IMR-90 (cell line): ENCODE measurements around the gene SFPQ. TPM values are rescaled to one million over a fixed set of nuclear protein-coding genes. Genes with fewer than 3 reads are reported as not detected.
A peak's percentile ranks its signal among the peaks of the same experiment; 100 is the strongest.

Experiments used
- ATAC-seq: fragments of 200-7000 bp; cut with Tn5 transposase; 2 replicates; pipeline ENCODE4 v1.9.1; 2020; ENCODE audit warnings: low read depth, mild to moderate bottlenecking, moderate library complexity
- BruUV-seq: library from RNA; stranded (reverse); fragments of 400-500 nt; replicated peaks from 2 replicates; lab custom pipeline; 2021; lab: Mats Ljungman, UMichigan
- CTCF ChIA-PET: fragments of 300-600 bp; formaldehyde crosslinking; extraction: SDS; loops from one replicate; lab custom pipeline; 2021; ENCODE audit warnings: antibody characterized with exemption; lab: Yijun Ruan, JAX
- POLR2A ChIA-PET: fragments of 300-600 bp; sonication (Branson Sonifier 250); formaldehyde crosslinking; loops from one replicate; lab custom pipeline; 2022; ENCODE audit warnings: antibody characterized with exemption; ENCODE audit not compliant: unreplicated experiment; lab: Charles Lee
- DNase-seq: peaks from one replicate; pipeline ENCODE4 v3.0.0; 2013
- H2AFZ ChIP-seq: replicated peaks from 2 replicates; pipeline ENCODE3; 2013; ENCODE audit warnings: low read length, mild to moderate bottlenecking; ENCODE audit not compliant: poor library complexity
- H2AK5ac ChIP-seq: 2 replicates; pipeline ENCODE4 v1.6.1; 2013; ENCODE audit warnings: low read depth, low read length, inconsistent platforms
- H2AK9ac ChIP-seq: replicated peaks from 2 replicates; pipeline ENCODE3; 2013; ENCODE audit warnings: mild to moderate bottlenecking, low read depth, low read length, moderate library complexity; ENCODE audit not compliant: poor library complexity
- H2BK120ac ChIP-seq: 2 replicates; pipeline ENCODE4 v1.6.1; 2013; ENCODE audit warnings: low read depth, low read length, inconsistent platforms
- H2BK15ac ChIP-seq: 3 replicates; pipeline ENCODE4 v1.6.1; 2013; ENCODE audit warnings: low read depth, low read length, inconsistent platforms
- H2BK20ac ChIP-seq: 2 replicates; pipeline ENCODE4 v1.6.1; 2013; ENCODE audit warnings: low read depth, mild to moderate bottlenecking, inconsistent platforms, low read length, moderate library complexity
- H2BK5ac ChIP-seq: 2 replicates; pipeline ENCODE4 v1.6.1; 2013; ENCODE audit warnings: mild to moderate bottlenecking, low read depth, low read length, inconsistent platforms; ENCODE audit not compliant: poor library complexity, severe bottlenecking
- H3K14ac ChIP-seq: replicated peaks from 2 replicates; pipeline ENCODE4 v1.6.1; 2013; ENCODE audit warnings: low read depth, low read length, inconsistent platforms
- H3K18ac ChIP-seq: 2 replicates; pipeline ENCODE4 v1.6.1; 2013; ENCODE audit warnings: low read depth, low read length, control low read depth
- H3K23ac ChIP-seq: 2 replicates; pipeline ENCODE4 v1.6.1; 2013; ENCODE audit warnings: low read depth, low read length, inconsistent platforms
- H3K27ac ChIP-seq: 2 replicates; pipeline ENCODE4 v1.5.1; 2013; ENCODE audit warnings: mild to moderate bottlenecking, control low read depth, low read length; ENCODE audit not compliant: insufficient read depth
- H3K27me3 ChIP-seq: 2 replicates; pipeline ENCODE4 v1.6.1; 2013; ENCODE audit warnings: low read length; ENCODE audit not compliant: control insufficient read depth, insufficient read depth
- H3K36me3 ChIP-seq: 2 replicates; pipeline ENCODE4 v1.6.1; 2013; ENCODE audit warnings: low read length, mixed read lengths; ENCODE audit not compliant: control insufficient read depth, insufficient read depth
- H3K4ac ChIP-seq: 2 replicates; pipeline ENCODE4 v1.6.1; 2013; ENCODE audit warnings: low read depth, low read length, inconsistent platforms
- H3K4me1 ChIP-seq: 2 replicates; pipeline ENCODE4 v1.6.1; 2013; ENCODE audit warnings: low read length, mixed read lengths; ENCODE audit not compliant: control insufficient read depth, insufficient read depth
- H3K4me2 ChIP-seq: 2 replicates; pipeline ENCODE4 v1.6.1; 2013; ENCODE audit warnings: low read depth, mild to moderate bottlenecking, control low read depth, low read length, moderate library complexity
- H3K4me3 ChIP-seq: 2 replicates; pipeline ENCODE4 v1.5.1; 2013; ENCODE audit warnings: low read depth, mild to moderate bottlenecking, control low read depth, low read length, moderate library complexity; ENCODE audit not compliant: insufficient read depth
- H3K56ac ChIP-seq: 2 replicates; pipeline ENCODE4 v1.6.1; 2013; ENCODE audit warnings: low read length, inconsistent platforms; ENCODE audit not compliant: insufficient read depth; ENCODE audit errors: extremely low read depth
- H3K79me1 ChIP-seq, 2 experiments: 2 replicates each; pipeline ENCODE4 v1.6.1; 2013; ENCODE audit warnings: low read length in 2 of 2, inconsistent platforms in 1 of 2, low read depth in 1 of 2
- H3K9ac ChIP-seq: 2 replicates; pipeline ENCODE4 v1.6.1; 2013; ENCODE audit warnings: low read depth, low read length, control low read depth
- H3K9me1 ChIP-seq: 2 replicates; pipeline ENCODE4 v1.6.1; 2013; ENCODE audit warnings: low read length, inconsistent platforms; ENCODE audit not compliant: insufficient read depth
- H3K9me3 ChIP-seq: 2 replicates; pipeline ENCODE4 v1.6.1; 2013; ENCODE audit warnings: low read length; ENCODE audit not compliant: control insufficient read depth, insufficient read depth
- H4K20me1 ChIP-seq: 2 replicates; pipeline ENCODE4 v1.6.1; 2013; ENCODE audit warnings: low read length, inconsistent platforms; ENCODE audit not compliant: insufficient read depth
- H4K5ac ChIP-seq: 2 replicates; pipeline ENCODE4 v1.6.1; 2013; ENCODE audit warnings: mild to moderate bottlenecking, low read depth, low read length, control low read depth
- H4K8ac ChIP-seq, 2 experiments: 2 replicates each; pipeline ENCODE4 v1.6.1; 2013; ENCODE audit warnings: low read depth in 2 of 2, low read length in 2 of 2, control low read depth in 1 of 2, inconsistent platforms in 1 of 2
- H4K91ac ChIP-seq: 2 replicates; pipeline ENCODE4 v1.6.1; 2013; ENCODE audit warnings: low read depth, low read length, inconsistent platforms; ENCODE audit not compliant: insufficient read depth
- BHLHE40 ChIP-seq: fragments of 150-350 bp; IDR thresholded peaks from 2 replicates; pipeline ENCODE4 v1.6.1; 2016; ENCODE audit warnings: mild to moderate bottlenecking, low read depth, low read length
- CEBPB ChIP-seq: IDR thresholded peaks from 2 replicates; pipeline ENCODE4 v1.6.1; 2012; ENCODE audit warnings: low read depth, low read length, improper control_type of control experiment
- CHD1 ChIP-seq: IDR thresholded peaks from 2 replicates; pipeline ENCODE4 v1.6.1; 2012; ENCODE audit warnings: low read depth, low read length, improper control_type of control experiment
- CTCF ChIP-seq: conservative IDR thresholded peaks from 2 replicates; pipeline ENCODE4 v1.5.1; 2012; ENCODE audit warnings: mild to moderate bottlenecking, low read depth, low read length, improper control_type of control experiment
- ELK1 ChIP-seq: fragments of 150-350 bp; IDR thresholded peaks from 2 replicates; pipeline ENCODE4 v1.6.1; 2016; ENCODE audit warnings: low read depth, mild to moderate bottlenecking, low read length, moderate library complexity, borderline replicate concordance
- FOS ChIP-seq: fragments of 150-350 bp; IDR thresholded peaks from 2 replicates; pipeline ENCODE4 v1.6.1; 2016; ENCODE audit warnings: low read depth, low read length
- MAFK ChIP-seq: IDR thresholded peaks from 2 replicates; pipeline ENCODE4 v1.6.1; 2012; ENCODE audit warnings: low read depth, low read length, improper control_type of control experiment
- MAZ ChIP-seq: IDR thresholded peaks from 2 replicates; pipeline ENCODE4 v1.6.1; 2012; ENCODE audit warnings: low read depth, mild to moderate bottlenecking, low read length, improper control_type of control experiment, moderate library complexity, borderline replicate concordance
- MXI1 ChIP-seq: IDR thresholded peaks from 2 replicates; pipeline ENCODE4 v1.6.1; 2012; ENCODE audit warnings: low read depth, mild to moderate bottlenecking, low read length, moderate library complexity, borderline replicate concordance
- NFE2L2 ChIP-seq: fragments of 150-350 bp; IDR thresholded peaks from 2 replicates; pipeline ENCODE4 v1.6.1; 2016; ENCODE audit warnings: low read depth, mild to moderate bottlenecking, low read length
- POLR2A ChIP-seq: IDR thresholded peaks from 2 replicates; pipeline ENCODE4 v1.6.1; 2012; ENCODE audit warnings: mild to moderate bottlenecking, low read depth, low read length
- RAD21 ChIP-seq: IDR thresholded peaks from 2 replicates; pipeline ENCODE4 v1.6.1; 2012; ENCODE audit warnings: low read length, improper control_type of control experiment
- RCOR1 ChIP-seq: IDR thresholded peaks from 2 replicates; pipeline ENCODE4 v1.6.1; 2012; ENCODE audit warnings: mild to moderate bottlenecking, low read length, improper control_type of control experiment; ENCODE audit not compliant: insufficient replicate concordance
- RFX5 ChIP-seq: IDR thresholded peaks from 2 replicates; pipeline ENCODE4 v1.8.0; 2012; ENCODE audit warnings: low read depth, mild to moderate bottlenecking, low read length, moderate library complexity
- SMC3 ChIP-seq: fragments of 150-350 bp; IDR thresholded peaks from 2 replicates; pipeline ENCODE4 v1.6.1; 2016; ENCODE audit warnings: low read depth, mild to moderate bottlenecking, antibody characterized with exemption, low read length, moderate library complexity
- USF2 ChIP-seq: fragments of 150-350 bp; IDR thresholded peaks from 2 replicates; pipeline ENCODE4 v1.6.1; 2017; ENCODE audit warnings: mild to moderate bottlenecking, antibody characterized with exemption, low read length, low read depth
- WGBS, 2 experiments: methylation state at CpG; one replicate each; pipeline versions ENCODE4 v1.1.5 to v1.1.7; 2013; ENCODE audit warnings: missing lambda C conversion rate in 2 of 2; ENCODE audit not compliant: insufficient read length in 1 of 2; ENCODE audit errors: extremely low coverage in 2 of 2; 5-methylcytosine and 5-hydroxymethylcytosine counted together
- dilution Hi-C: fragments of 300-500 bp; cut with HindIII; formaldehyde crosslinking; loops from one replicate; pipeline ENCODE4 v1.14.3; 2018; ENCODE audit warnings: low sequenced_read_pairs; ENCODE audit not compliant: unreplicated experiment
- in situ Hi-C: fragments of 300-500 bp; cut with MboI; formaldehyde crosslinking; loops from 3 replicates; pipeline ENCODE4 v1.14.3; 2019; ENCODE audit warnings: low sequenced_read_pairs, inconsistent platforms, mixed read lengths
- intact Hi-C: fragments of 100-400 bp; cut with micrococcal nuclease; formaldehyde crosslinking; loops from 2 replicates; pipeline ENCODE4 v1.10.0; 2022
- polyA plus RNA-seq, 3 experiments: library from polyadenylated mRNA; depleted of rRNA; stranded (reverse); fragments of >200 nt; gene quantifications; 2 replicates each; pipeline ENCODE4 v1.2.3, GENCODE V29; 2012; ENCODE audit warnings: low replicate concordance in 1 of 3
- total RNA-seq: library from RNA; depleted of rRNA; stranded (reverse); fragments of >200 nt; gene quantifications from 2 replicates; pipeline ENCODE4 v1.2.3, GENCODE V29; 2012

SFPQ gene
- total and polyA plus RNA-seq, 2 of the 4 experiments (the other 2 are of a cell fraction) = 53.9 to 121 TPM

GRCh38 chr1:35211120-35211414, 18.1 kb upstream of the SFPQ start:
- H4K5ac ChIP-seq = no peak overlapping the region
- no TSS peak for BruUV-seq
- H3K27me3 ChIP-seq = no peaks in the 10 kb centered on the region
- no peak overlapping the region for H3K4ac ChIP-seq
- H4K91ac ChIP-seq = no peak overlapping the region
- no peak overlapping the region for H3K27ac ChIP-seq
- no peaks in the 10 kb centered on the region for H3K36me3 ChIP-seq
- no peaks in the 10 kb centered on the region for H3K79me1 ChIP-seq
- TF ChIP-seq BHLHE40 (no peak), NFE2L2 (no peak), ELK1 (no peak), CHD1 (no peak), MXI1 (no peak), RCOR1 (no peak), RAD21 (no peak), MAFK (no peak), POLR2A (no peak), CEBPB (no peak), FOS (no peak), SMC3 (no peak), CTCF (no peak), MAZ (no peak), USF2 (no peak), RFX5 (no peak)
- ATAC-seq = no peak
- H4K20me1 ChIP-seq = no peaks in the 10 kb centered on the region
- no peak overlapping the region for H3K4me3 ChIP-seq
- no peak overlapping the region for H3K23ac ChIP-seq
- H3K14ac ChIP-seq = no peak overlapping the region
- H3K9me3 ChIP-seq = no peaks in the 10 kb centered on the region
- ChIA-PET CTCF (interaction anchor here (0.6 kb wide), 1 partner anchor 9 kb away, joined by 4 read pairs; no protein-coding TSS in a partner anchor), POLR2A (interaction anchor here (0.7 kb wide), 1 partner anchor 150 kb away, joined by 8 read pairs; no protein-coding TSS in a partner anchor)
- H3K56ac ChIP-seq = no peak overlapping the region
- H3K9me1 ChIP-seq = no peaks in the 10 kb centered on the region
- no peak overlapping the region for H4K8ac ChIP-seq
- dilution Hi-C loops (no loop called here), in situ Hi-C loops (no loop called here), intact Hi-C loops (no loop called here)
- no peak overlapping the region for H3K9ac ChIP-seq
- H3K4me1 ChIP-seq = no peaks in the 10 kb centered on the region; the same call in 1 of the 2 replicates
- no peak overlapping the region for H2BK15ac ChIP-seq
- no peak overlapping the region for H2AK9ac ChIP-seq
- no peak overlapping the region for H3K4me2 ChIP-seq
- no peak overlapping the region for H2BK5ac ChIP-seq
- H2BK120ac ChIP-seq = no peak overlapping the region
- DNase-seq = no peak
- no peak overlapping the region for H3K18ac ChIP-seq
- no CpG with 5 or more reads among the region's 1 CpG for WGBS, 2 experiments
- H2AFZ ChIP-seq = peak overlapping the region; percentile 63
- H2AK5ac ChIP-seq = no peak overlapping the region
- no peak overlapping the region for H2BK20ac ChIP-seq
